Natural killer cell treated with Interleukin-12 subunit alpha and Interleukin-12 subunit beta and Interleukin-15 and Interleukin-18, amount 100 ng/mL, for 72 hours (primary cell): ENCODE measurements around the gene NUDT2. TPM values are rescaled to one million over a fixed set of nuclear protein-coding genes. Genes with fewer than 3 reads are reported as not detected.
A peak's percentile ranks its signal among the peaks of the same experiment; 100 is the strongest.
"Not testable (repeated sequence)": the region's sequence is repeated elsewhere in the genome, so short reads cannot be mapped to it uniquely, and the experiment has no call there.

Experiments
- ATAC-seq, 2 donors: fragments of 150-1000 bp; cut with Tn5 transposase in 1 of 2; sonication (Bioruptor Pico), chemical (Tn5 transposase) in 1 of 2; 2 replicates each; pipeline ENCODE4 v1.10.0; 2021
- DNase-seq: peaks from one replicate; pipeline ENCODE4 v3.0.0; 2022; ENCODE audit warnings: low spot score
- H3K27ac Mint-ChIP-seq, 2 donors: 1 replicate in 1 of 2; 2 replicates in 1 of 2; pipeline ENCODE4 v1.8.0; 2022; ENCODE audit warnings: mixed read lengths in 2 of 2, mild to moderate bottlenecking in 1 of 2, moderate library complexity in 1 of 2
- H3K27me3 Mint-ChIP-seq, 2 donors: 1 replicate in 1 of 2; 2 replicates in 1 of 2; pipeline ENCODE4 v1.8.0; 2022; ENCODE audit warnings: mixed read lengths in 2 of 2
- H3K36me3 Mint-ChIP-seq: one replicate; pipeline ENCODE4 v1.8.0; 2022; ENCODE audit warnings: mixed read lengths
- H3K4me1 Mint-ChIP-seq, 2 donors: 1 replicate in 1 of 2; 2 replicates in 1 of 2; pipeline ENCODE4 v1.8.0; 2022; ENCODE audit warnings: low read depth in 2 of 2, mixed read lengths in 2 of 2, mild to moderate bottlenecking in 1 of 2
- H3K4me3 Mint-ChIP-seq: one replicate; pipeline ENCODE4 v1.8.0; 2022; ENCODE audit warnings: mixed read lengths
- H3K9me3 Mint-ChIP-seq: 2 replicates; pipeline ENCODE4 v1.8.0; 2022; ENCODE audit warnings: mixed read lengths
- total RNA-seq, 2 donors: library from RNA; stranded (reverse); gene quantifications; one replicate each; pipeline ENCODE4 v1.2.3, GENCODE V29; 2022

NUDT2 gene
- total RNA-seq, 2 donors from 2014 or later = 16.4 to 28.9 TPM

GRCh38 chr9:34322899-34323591, 6.3 kb upstream of the NUDT2 start:
- no peak for ATAC-seq
- Mint-ChIP-seq H3K9me3 (no peaks in the 10 kb centered on the region), H3K27ac (no peak overlapping the region)

GRCh38 chr9:34326690-34327089, 2.7 kb upstream of the NUDT2 start:
- Mint-ChIP-seq H3K36me3 (no peaks in the 10 kb centered on the region), H3K9me3 (no peaks in the 10 kb centered on the region), H3K4me3 (no peak overlapping the region), H3K27ac (no peak overlapping the region), H3K4me1 (peaks cover 17 to 26% of the 10 kb centered on the region in 2 donors), H3K27me3 (no peaks in the 10 kb centered on the region)
- ATAC-seq (no peak), DNase-seq (no peak)

More at GRCh38 chr9:34322899-34323591, 6.3 kb upstream of the NUDT2 start:
- Mint-ChIP-seq H3K27me3 (no peaks in the 10 kb centered on the region), H3K36me3 (no peaks in the 10 kb centered on the region), H3K4me1 (peaks cover 2 to 3% of the 10 kb centered on the region in 2 donors), H3K4me3 (no peak overlapping the region)
- DNase-seq = no peak

- peak overlapping the region; percentile 95 for H3K4me3 Mint-ChIP-seq
- H3K27ac Mint-ChIP-seq = peak overlapping the region; percentile 97 to 98
- DNase-seq = no peak
- peaks cover 24 to 36% of the 10 kb centered on the region in 2 donors for H3K4me1 Mint-ChIP-seq
- H3K9me3 Mint-ChIP-seq = no peaks in the 10 kb centered on the region
- no peaks in the 10 kb centered on the region for H3K27me3 Mint-ChIP-seq
- no peaks in the 10 kb centered on the region for H3K36me3 Mint-ChIP-seq
- no peak for ATAC-seq
These were observed 826 bp upstream of the NUDT2 start for GRCh38 chr9:34328500-34328986.

- ATAC-seq (no peak), DNase-seq (no peak)
- Mint-ChIP-seq H3K4me3 (peak overlapping the region; percentile 34), H3K4me1 (peaks cover 26 to 39% of the 10 kb centered on the region in 2 donors), H3K36me3 (no peaks in the 10 kb centered on the region), H3K9me3 (no peaks in the 10 kb centered on the region), H3K27me3 (no peaks in the 10 kb centered on the region), H3K27ac (no peak overlapping the region)
These were observed 1.8 kb downstream of the NUDT2 start for GRCh38 chr9:34331196-34331595.

GRCh38 chr9:34332076-34332964, 3.0 kb downstream of the NUDT2 start:
- Mint-ChIP-seq H3K36me3 (no peaks in the 10 kb centered on the region), H3K4me1 (peaks cover 26 to 39% of the 10 kb centered on the region in 2 donors), H3K27ac (peak overlapping the region in 1 of 2 donors; percentile 26), H3K4me3 (no peak overlapping the region), H3K9me3 (no peaks in the 10 kb centered on the region), H3K27me3 (no peaks in the 10 kb centered on the region)
- no peak for DNase-seq
- no peak for ATAC-seq

- H3K9me3 Mint-ChIP-seq = no peaks in the 10 kb centered on the region
- DNase-seq (no peak), ATAC-seq (no peak)
- H3K27ac Mint-ChIP-seq = no peak overlapping the region
- no peaks in the 10 kb centered on the region for H3K27me3 Mint-ChIP-seq
- peaks cover 21 to 29% of the 10 kb centered on the region in 2 donors for H3K4me1 Mint-ChIP-seq
- no peaks in the 10 kb centered on the region for H3K36me3 Mint-ChIP-seq
- no peak overlapping the region for H3K4me3 Mint-ChIP-seq
These were observed 4.5 kb downstream of the NUDT2 start for GRCh38 chr9:34333836-34334235.

GRCh38 chr9:34334337-34334824, 5.0 kb downstream of the NUDT2 start:
- ATAC-seq (no peak), DNase-seq (no peak)
- no peaks in the 10 kb centered on the region for H3K36me3 Mint-ChIP-seq
- H3K4me1 Mint-ChIP-seq = peaks cover 20 to 24% of the 10 kb centered on the region in 2 donors
- H3K4me3 Mint-ChIP-seq = no peak overlapping the region
- H3K27ac Mint-ChIP-seq = no peak overlapping the region
- no peaks in the 10 kb centered on the region for H3K27me3 Mint-ChIP-seq
- no peaks in the 10 kb centered on the region for H3K9me3 Mint-ChIP-seq

GRCh38 chr9:34334916-34335315, 5.5 kb downstream of the NUDT2 start:
- DNase-seq (no peak), ATAC-seq (no peak)
- no peaks in the 10 kb centered on the region for H3K36me3 Mint-ChIP-seq
- no peak overlapping the region for H3K4me3 Mint-ChIP-seq
- no peak overlapping the region for H3K27ac Mint-ChIP-seq
- no peaks in the 10 kb centered on the region for H3K9me3 Mint-ChIP-seq
- peaks cover 15 to 19% of the 10 kb centered on the region in 2 donors for H3K4me1 Mint-ChIP-seq
- H3K27me3 Mint-ChIP-seq = no peaks in the 10 kb centered on the region

GRCh38 chr9:34335376-34335775, 6.0 kb downstream of the NUDT2 start:
- no peak for ATAC-seq
- Mint-ChIP-seq H3K27me3 (no peaks in the 10 kb centered on the region), H3K9me3 (no peaks in the 10 kb centered on the region), H3K4me3 (no peak overlapping the region), H3K36me3 (peaks cover 4% of the 10 kb centered on the region), H3K4me1 (peaks cover 10 to 14% of the 10 kb centered on the region in 2 donors), H3K27ac (no peak overlapping the region)
- no peak for DNase-seq

GRCh38 chr9:34337403-34337802, 8.0 kb downstream of the NUDT2 start:
- ATAC-seq (no peak), DNase-seq (no peak)
- H3K27ac Mint-ChIP-seq = no peak overlapping the region
- H3K27me3 Mint-ChIP-seq = no peaks in the 10 kb centered on the region
- no peak overlapping the region for H3K4me3 Mint-ChIP-seq
- peaks cover 5% of the 10 kb centered on the region for H3K36me3 Mint-ChIP-seq
- H3K4me1 Mint-ChIP-seq = peaks cover 6 to 7% of the 10 kb centered on the region in 2 donors
- H3K9me3 Mint-ChIP-seq = no peaks in the 10 kb centered on the region

GRCh38 chr9:34338079-34338478, 8.7 kb downstream of the NUDT2 start:
- not testable (repeated sequence) for H3K9me3 Mint-ChIP-seq, H3K4me3 Mint-ChIP-seq, ATAC-seq, H3K36me3 Mint-ChIP-seq, H3K4me1 Mint-ChIP-seq, DNase-seq, H3K27ac Mint-ChIP-seq, H3K27me3 Mint-ChIP-seq

- DNase-seq (no peak), ATAC-seq (no peak)
- Mint-ChIP-seq H3K36me3 (peaks cover 5% of the 10 kb centered on the region), H3K27ac (no peak overlapping the region), H3K9me3 (no peaks in the 10 kb centered on the region), H3K4me3 (no peak overlapping the region), H3K27me3 (no peaks in the 10 kb centered on the region), H3K4me1 (peaks cover 2 to 3% of the 10 kb centered on the region in 2 donors)
These were observed 9.5 kb downstream of the NUDT2 start for GRCh38 chr9:34338665-34339385.

- Mint-ChIP-seq H3K4me3 (no peak overlapping the region), H3K27me3 (no peaks in the 10 kb centered on the region), H3K9me3 (no peaks in the 10 kb centered on the region), H3K27ac (peak overlapping the region in 1 of 2 donors; percentile 40), H3K36me3 (peaks cover 5% of the 10 kb centered on the region), H3K4me1 (no peaks in the 10 kb centered on the region)
- DNase-seq (no peak), ATAC-seq (no peak)
These were observed 12.4 kb downstream of the NUDT2 start for GRCh38 chr9:34341659-34342295.
